Keratinocyte (primary cell): ENCODE measurements around the gene RIMKLA.

ENCODE experiments used
- EZH2 ChIP-seq: IDR thresholded peaks from one replicate; pipeline ENCODE4 v1.6.1; 2012; ENCODE audit warnings: inconsistent platforms, mild to moderate bottlenecking, low read length, moderate library complexity
- TF ChIP-seq, protein P1 (sequence below), 3 experiments: IDR thresholded peaks in 1 of 3; conservative IDR thresholded peaks in 1 of 3; optimal IDR thresholded peaks in 1 of 3; 2 replicates in 2 of 3; 3 replicates in 1 of 3; pipeline versions ENCODE3 to v1.5.1; 2011; ENCODE audit warnings: low read length in 3 of 3, mild to moderate bottlenecking in 3 of 3, moderate library complexity in 2 of 3, control low read depth in 1 of 3, inconsistent platforms in 1 of 3; ENCODE audit not compliant: insufficient read depth in 2 of 3; ENCODE audit errors: extremely low read depth in 1 of 3

- TF ChIP-seq, protein P1, sequence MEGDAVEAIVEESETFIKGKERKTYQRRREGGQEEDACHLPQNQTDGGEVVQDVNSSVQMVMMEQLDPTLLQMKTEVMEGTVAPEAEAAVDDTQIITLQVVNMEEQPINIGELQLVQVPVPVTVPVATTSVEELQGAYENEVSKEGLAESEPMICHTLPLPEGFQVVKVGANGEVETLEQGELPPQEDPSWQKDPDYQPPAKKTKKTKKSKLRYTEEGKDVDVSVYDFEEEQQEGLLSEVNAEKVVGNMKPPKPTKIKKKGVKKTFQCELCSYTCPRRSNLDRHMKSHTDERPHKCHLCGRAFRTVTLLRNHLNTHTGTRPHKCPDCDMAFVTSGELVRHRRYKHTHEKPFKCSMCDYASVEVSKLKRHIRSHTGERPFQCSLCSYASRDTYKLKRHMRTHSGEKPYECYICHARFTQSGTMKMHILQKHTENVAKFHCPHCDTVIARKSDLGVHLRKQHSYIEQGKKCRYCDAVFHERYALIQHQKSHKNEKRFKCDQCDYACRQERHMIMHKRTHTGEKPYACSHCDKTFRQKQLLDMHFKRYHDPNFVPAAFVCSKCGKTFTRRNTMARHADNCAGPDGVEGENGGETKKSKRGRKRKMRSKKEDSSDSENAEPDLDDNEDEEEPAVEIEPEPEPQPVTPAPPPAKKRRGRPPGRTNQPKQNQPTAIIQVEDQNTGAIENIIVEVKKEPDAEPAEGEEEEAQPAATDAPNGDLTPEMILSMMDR (optimal IDR thresholded peaks at IDR 0.05 in 1 of 3, IDR thresholded peaks at IDR 0.05 in 1 of 3, conservative IDR thresholded peaks at IDR 0.05 in 1 of 3; ENCODE audit: extremely low read depth in 1 of 3, insufficient read depth in 2 of 3, low read length in 3 of 3): no peak
- TF ChIP-seq EZH2: no peak
Observed at GRCh38 chr1:42368096-42368795, 12.3 kb upstream of the RIMKLA start.
